HepG2 (cell line): ENCODE measurements around the gene RPS6KB2. TPM values are rescaled to one million over a fixed set of nuclear protein-coding genes. Genes with fewer than 3 reads are reported as not detected.
A peak's percentile ranks its signal among the peaks of the same experiment; 100 is the strongest.

ENCODE experiments used
- ARID4A ChIP-seq: sonication (generic); formaldehyde crosslinking; IDR thresholded peaks from 2 replicates; pipeline ENCODE4 v1.5.0; 2020; ENCODE audit warnings: mild to moderate bottlenecking, missing genetic modification reagents, borderline replicate concordance
- ATF2 ChIP-seq: sonication (generic); formaldehyde crosslinking; IDR thresholded peaks from 2 replicates; pipeline ENCODE4 v1.4.0; 2020; ENCODE audit warnings: missing genetic modification reagents
- GABPA ChIP-seq, 2 experiments: IDR thresholded peaks; 2 replicates each; pipeline ENCODE4 v1.6.1; 2011 to 2016; ENCODE audit warnings: low read depth in 2 of 2, low read length in 1 of 2, missing biosample characterization in 1 of 2, missing genetic modification characterization in 1 of 2
- GATAD2A ChIP-seq: IDR thresholded peaks from 2 replicates; pipeline ENCODE4 v1.6.1; 2016
- GLMP ChIP-seq: sonication (generic); formaldehyde crosslinking; IDR thresholded peaks from 2 replicates; pipeline ENCODE4 v1.9.0; 2021; ENCODE audit warnings: missing genetic modification reagents, mild to moderate bottlenecking, borderline replicate concordance
- HNF4A ChIP-seq: sonication (generic); formaldehyde crosslinking; IDR thresholded peaks from 2 replicates; pipeline ENCODE4 v1.4.0; 2020; ENCODE audit warnings: missing genetic modification reagents
- NCOR1 ChIP-seq: fragments of 200-600 bp; sonication (generic); IDR thresholded peaks from 2 replicates; pipeline ENCODE4 v1.7.0; 2017; ENCODE audit warnings: antibody characterized with exemption, low read length, borderline replicate concordance
- NFKB2 ChIP-seq: sonication (generic); formaldehyde crosslinking; IDR thresholded peaks from 2 replicates; pipeline ENCODE4 v1.4.0; 2020; ENCODE audit warnings: missing genetic modification reagents, borderline replicate concordance
- NR2F1 ChIP-seq, 2 experiments: fragments of 450-650 bp in 1 of 2; formaldehyde crosslinking in 1 of 2; IDR thresholded peaks; 2 replicates each; pipeline versions ENCODE4 v1.5.0 to v1.6.1; 2016 to 2020; ENCODE audit warnings: mild to moderate bottlenecking in 1 of 2, missing compliant biosample characterization in 1 of 2, missing genetic modification reagents in 1 of 2, moderate library complexity in 1 of 2
- PHB2 ChIP-seq: fragments of 450-650 bp; IDR thresholded peaks from 2 replicates; pipeline ENCODE4 v1.6.1; 2018; ENCODE audit not compliant: partially characterized antibody
- PHF8 ChIP-seq: sonication (generic); formaldehyde crosslinking; IDR thresholded peaks from 2 replicates; pipeline ENCODE4 v1.5.0; 2020; ENCODE audit warnings: missing genetic modification reagents
- SRSF1 ChIP-seq: fragments of 200-400 bp; formaldehyde crosslinking; optimal IDR thresholded peaks from 2 replicates; pipeline ENCODE3; 2017; ENCODE audit warnings: mild to moderate bottlenecking, low read depth, low read length, moderate library complexity
- TAF1 ChIP-seq: sonication (generic); formaldehyde crosslinking; IDR thresholded peaks from 2 replicates; pipeline ENCODE4 v1.4.0; 2020; ENCODE audit warnings: missing genetic modification reagents
- TEAD3 ChIP-seq: optimal IDR thresholded peaks from 2 replicates; pipeline ENCODE3; 2016; ENCODE audit warnings: borderline replicate concordance
- TFAP4 ChIP-seq: sonication (generic); IDR thresholded peaks from 2 replicates; pipeline ENCODE4 v1.6.1; 2016; ENCODE audit warnings: low read depth, borderline replicate concordance
- TGIF2 ChIP-seq: IDR thresholded peaks from 2 replicates; pipeline ENCODE4 v1.6.1; 2016; ENCODE audit warnings: control low read depth, missing compliant biosample characterization
- THAP7 ChIP-seq: sonication (generic); formaldehyde crosslinking; IDR thresholded peaks from 2 replicates; pipeline ENCODE4 v1.8.1; 2023; ENCODE audit warnings: mild to moderate bottlenecking, missing genetic modification reagents
- ZNF225 ChIP-seq: sonication (generic); formaldehyde crosslinking; IDR thresholded peaks from 2 replicates; pipeline ENCODE4 v1.4.0; 2020; ENCODE audit warnings: mild to moderate bottlenecking, missing genetic modification reagents
- ZNF3 ChIP-seq: IDR thresholded peaks from 2 replicates; pipeline ENCODE4 v1.7.0; 2017; ENCODE audit warnings: inconsistent platforms
- ZNF33A ChIP-seq: sonication (generic); formaldehyde crosslinking; IDR thresholded peaks from 2 replicates; pipeline ENCODE4 v1.5.1; 2020; ENCODE audit warnings: missing genetic modification reagents, mild to moderate bottlenecking, moderate library complexity, borderline replicate concordance
- ZNF629 ChIP-seq: sonication (generic); formaldehyde crosslinking; conservative IDR thresholded peaks from 2 replicates; pipeline ENCODE4 v1.5.0; 2020; ENCODE audit warnings: missing genetic modification reagents
- polyA plus RNA-seq, 8 experiments: library from polyadenylated mRNA; depleted of rRNA in 3 of 8; stranded (reverse) in 7 of 8; unstranded in 1 of 8; fragments of >200 nt; fragmentation: Illumina TruSeq in 4 of 8; extraction: Trizol in 4 of 8; gene quantifications; 2 replicates each; pipeline versions ENCODE4 v1.2.1 to v1.2.3, GENCODE V29; 2011 to 2016; ENCODE audit warnings: low read depth in 4 of 8, missing spikeins in 1 of 8, mixed read lengths in 1 of 8; ENCODE audit not compliant: insufficient read depth in 1 of 8
- total RNA-seq, 5 experiments: library from RNA; depleted of rRNA; stranded (reverse); fragments of >200 nt; fragmentation: Illumina TruSeq; extraction: Trizol; gene quantifications; 2 replicates each; pipeline ENCODE4 v1.2.3, GENCODE V29; 2016; ENCODE audit warnings: low read depth in 1 of 5

RPS6KB2 gene
- total and polyA plus RNA-seq, 2 of the 13 experiments (the other 11 are each of a cell fraction or from before 2014, with no cell fraction given), result 52.9 to 54.8 TPM

- 0 out of 2 replicates have a peak, but pooled peaks have one; percentile 19 for TF ChIP-seq HNF4A (CRISPR knock-in tag)
- no peak for TF ChIP-seq ZNF3 (CRISPR knock-in tag)
- TF ChIP-seq ZNF629 (CRISPR knock-in tag), result peak; percentile 25; the same call in 1 of the 2 replicates
- peak; percentile 21; the same call in 1 of the 2 replicates for TF ChIP-seq TFAP4
- TF ChIP-seq TAF1, result peak; percentile 81
- TF ChIP-seq GATAD2A, result peak; percentile 56
- no peak for TF ChIP-seq NCOR1
- TF ChIP-seq GABPA (IDR thresholded peaks at IDR 0.05; ENCODE audit: low read depth, low read length), result no peak; the same call in 1 of the 2 replicates
- no peak; the same call in 1 of the 2 replicates for TF ChIP-seq GABPA (CRISPR knock-in tag; IDR thresholded peaks at IDR 0.05; ENCODE audit: low read depth)
- TF ChIP-seq ATF2, result peak; percentile 49; the same call in 1 of the 2 replicates
- peak; percentile 67; the same call in 1 of the 2 replicates for TF ChIP-seq NFKB2 (CRISPR knock-in tag)
- TF ChIP-seq SRSF1, result peak; percentile 74
- peak; percentile 40; the same call in 1 of the 2 replicates for TF ChIP-seq THAP7
- TF ChIP-seq NR2F1 (CRISPR knock-in tag; IDR thresholded peaks at IDR 0.05), result no peak
- TF ChIP-seq ARID4A, result peak; percentile 88
- TF ChIP-seq GLMP, result no peak
- TF ChIP-seq ZNF33A (CRISPR knock-in tag), result no peak
- no peak for TF ChIP-seq ZNF225 (CRISPR knock-in tag)
- no peak for TF ChIP-seq PHB2
- 0 out of 2 replicates have a peak, but pooled peaks have one; percentile 14 for TF ChIP-seq TGIF2
- TF ChIP-seq PHF8 (CRISPR knock-in tag), result peak; percentile 77
- TF ChIP-seq TEAD3, result peak; percentile 65
Observed at GRCh38 chr11:67468759-67469507, 40.6 kb downstream of the RPS6KB2 start, which contains the start of gene TMEM134 (continued).
